H1 (cell line): ENCODE results near the gene SLC24A3. TPM values are rescaled to one million over a fixed set of nuclear protein-coding genes. Genes with fewer than 3 reads are reported as not detected.

Experiments
- CTCF ChIA-PET: fragments of 300-600 bp; sonication (Branson Sonifier 250); formaldehyde crosslinking; loops from one replicate; lab custom pipeline; 2021; ENCODE audit not compliant: partially characterized antibody; lab: Charles Lee
- POLR2A ChIA-PET: fragments of 300-600 bp; sonication (Branson Sonifier 250); formaldehyde crosslinking; loops from one replicate; lab custom pipeline; 2021; ENCODE audit warnings: inconsistent platforms; ENCODE audit not compliant: partially characterized antibody; lab: Charles Lee
- DNase-seq, 2 experiments: peaks; one replicate each; pipeline versions ENCODE4 v3.0.0 to v3.0.0-alpha.2; 2010 to 2022; ENCODE audit warnings: low spot score in 2 of 2, low read depth in 1 of 2, mixed read lengths in 1 of 2
- FAIRE-seq: peaks from 2 replicates; lab custom pipeline; 2011; peaks lifted over from hg19 to GRCh38; lab: Jason Lieb, UNC
- H2AFZ ChIP-seq: 2 replicates; pipeline ENCODE4 v1.8.1; 2012; ENCODE audit warnings: low read length, inconsistent platforms
- H2AK5ac ChIP-seq: 2 replicates; pipeline ENCODE4 v1.6.1; 2013; ENCODE audit warnings: low read depth, low read length
- H2BK120ac ChIP-seq: replicated peaks from 2 replicates; pipeline ENCODE3; 2013; ENCODE audit warnings: low read depth, low read length, inconsistent platforms
- H2BK12ac ChIP-seq: 2 replicates; pipeline ENCODE4 v1.6.1; 2013; ENCODE audit warnings: low read depth, low read length
- H2BK15ac ChIP-seq: 2 replicates; pipeline ENCODE4 v1.6.1; 2013; ENCODE audit warnings: low read length
- H2BK20ac ChIP-seq: 2 replicates; pipeline ENCODE4 v1.6.1; 2013; ENCODE audit warnings: low read length
- H2BK5ac ChIP-seq: 2 replicates; pipeline ENCODE4 v1.6.1; 2013; ENCODE audit warnings: low read depth, low read length
- H3K14ac ChIP-seq: 2 replicates; pipeline ENCODE4 v1.6.1; 2013; ENCODE audit warnings: inconsistent platforms; ENCODE audit not compliant: insufficient read length
- H3K18ac ChIP-seq: 2 replicates; pipeline ENCODE4 v1.6.1; 2013; ENCODE audit warnings: low read length; ENCODE audit errors: extremely low read depth
- H3K23ac ChIP-seq: 2 replicates; pipeline ENCODE4 v1.6.1; 2013; ENCODE audit warnings: inconsistent platforms; ENCODE audit not compliant: insufficient read length
- H3K23me2 ChIP-seq: 2 replicates; pipeline ENCODE4 v1.6.1; 2013; ENCODE audit warnings: low read depth, low read length
- H3K27ac ChIP-seq: 2 replicates; pipeline ENCODE4 v1.6.1; 2011; ENCODE audit warnings: low read depth, low read length, inconsistent platforms
- H3K27me3 ChIP-seq, 4 experiments: replicated peaks in 1 of 4; 1 replicate in 1 of 4; 2 replicates in 3 of 4; pipeline versions ENCODE4 v1.6.1 to v1.8.1; 2011 to 2013; ENCODE audit warnings: low read length in 3 of 4, mild to moderate bottlenecking in 3 of 4, inconsistent platforms in 2 of 4, mixed read lengths in 2 of 4, moderate library complexity in 1 of 4; ENCODE audit not compliant: control insufficient read depth in 3 of 4, insufficient read depth in 3 of 4; ENCODE audit errors: extremely low read depth in 1 of 4
- H3K36me3 ChIP-seq, 4 experiments: 2 replicates each; pipeline versions ENCODE4 v1.6.1 to v1.8.1; 2011 to 2013; ENCODE audit warnings: mild to moderate bottlenecking in 4 of 4, low read length in 3 of 4, moderate library complexity in 2 of 4, control low read depth in 1 of 4, inconsistent platforms in 1 of 4; ENCODE audit not compliant: insufficient read depth in 4 of 4, control insufficient read depth in 2 of 4
- H3K4ac ChIP-seq: replicated peaks from 2 replicates; pipeline ENCODE3; 2013; ENCODE audit warnings: low read length, low read depth, mixed read lengths, inconsistent platforms; ENCODE audit not compliant: insufficient read length
- H3K4me1 ChIP-seq, 4 experiments: replicated peaks in 1 of 4; 1 replicate in 1 of 4; 2 replicates in 3 of 4; pipeline versions ENCODE4 v1.6.1 to v1.8.1; 2011 to 2013; ENCODE audit warnings: low read length in 3 of 4, inconsistent platforms in 2 of 4, mixed read lengths in 1 of 4; ENCODE audit not compliant: insufficient read depth in 4 of 4, control insufficient read depth in 3 of 4
- H3K4me2 ChIP-seq, 2 experiments: 2 replicates each; pipeline versions ENCODE4 v1.6.1 to v1.8.1; 2011 to 2013; ENCODE audit warnings: low read depth in 2 of 2, low read length in 2 of 2, control low read depth in 1 of 2, inconsistent platforms in 1 of 2, mild to moderate bottlenecking in 1 of 2; ENCODE audit not compliant: insufficient read depth in 1 of 2
- H3K4me3 ChIP-seq, 4 experiments: fragments of 200-600, 300-600 bp in 1 of 4; sonication (generic), shearing (Covaris generic), sonication (Bioruptor Twin) in 1 of 4; 2 replicates each; pipeline versions ENCODE4 v1.5.1 to v1.8.1; 2011 to 2016; ENCODE audit warnings: low read length in 4 of 4, low read depth in 3 of 4, control low read depth in 2 of 4, inconsistent platforms in 2 of 4, mild to moderate bottlenecking in 2 of 4, mixed read lengths in 1 of 4, moderate library complexity in 1 of 4; ENCODE audit not compliant: insufficient read depth in 2 of 4; ENCODE audit errors: extremely low read depth in 1 of 4
- H3K56ac ChIP-seq: replicated peaks from 2 replicates; pipeline ENCODE3; 2013; ENCODE audit warnings: low read depth, mild to moderate bottlenecking, mixed read lengths, low read length, inconsistent platforms; ENCODE audit not compliant: insufficient read length
- H3K79me1 ChIP-seq: 2 replicates; pipeline ENCODE4 v1.6.1; 2013; ENCODE audit warnings: low read depth, low read length, control low read depth
- H3K79me2 ChIP-seq, 2 experiments: 2 replicates each; pipeline versions ENCODE4 v1.6.1 to v1.8.1; 2012 to 2013; ENCODE audit warnings: low read length in 2 of 2, mild to moderate bottlenecking in 2 of 2, inconsistent platforms in 1 of 2; ENCODE audit not compliant: insufficient read depth in 2 of 2, control insufficient read depth in 1 of 2
- H3K9ac ChIP-seq, 4 experiments: replicated peaks in 1 of 4; 1 replicate in 1 of 4; 2 replicates in 3 of 4; pipeline versions ENCODE4 v1.6.1 to v1.8.1; 2011 to 2013; ENCODE audit warnings: low read depth in 3 of 4, low read length in 3 of 4, control low read depth in 2 of 4, mild to moderate bottlenecking in 2 of 4, moderate library complexity in 2 of 4, inconsistent platforms in 1 of 4; ENCODE audit errors: extremely low read depth in 1 of 4
- H3K9me3 ChIP-seq, 2 experiments: 2 replicates each; pipeline versions ENCODE4 v1.6.1 to v1.8.1; 2012 to 2013; ENCODE audit warnings: mild to moderate bottlenecking in 2 of 2, moderate library complexity in 2 of 2, control low read depth in 1 of 2, inconsistent platforms in 1 of 2, low read depth in 1 of 2, low read length in 1 of 2, mixed read lengths in 1 of 2; ENCODE audit not compliant: insufficient read depth in 2 of 2
- H4K20me1 ChIP-seq, 2 experiments: replicated peaks in 1 of 2; 2 replicates each; pipeline versions ENCODE3 to v1.8.1; 2011 to 2013; ENCODE audit warnings: inconsistent platforms in 2 of 2, low read length in 2 of 2, mild to moderate bottlenecking in 1 of 2; ENCODE audit not compliant: insufficient read depth in 2 of 2, control insufficient read depth in 1 of 2
- H4K5ac ChIP-seq: 2 replicates; pipeline ENCODE4 v1.6.1; 2013; ENCODE audit warnings: low read length, low read depth, mixed read lengths, inconsistent platforms; ENCODE audit not compliant: insufficient read length
- H4K8ac ChIP-seq: 2 replicates; pipeline ENCODE4 v1.8.0; 2013; ENCODE audit warnings: mild to moderate bottlenecking, moderate library complexity, low read length, inconsistent platforms; ENCODE audit not compliant: insufficient read depth; ENCODE audit errors: extremely low read depth
- H4K91ac ChIP-seq: replicated peaks from 2 replicates; pipeline ENCODE3; 2013; ENCODE audit warnings: low read length, mixed read lengths, inconsistent platforms; ENCODE audit not compliant: insufficient read length
- ASH2L ChIP-seq: fragments of 200-600, 300-600 bp; sonication (generic); IDR thresholded peaks from one replicate; pipeline ENCODE4 v1.7.1; 2017; ENCODE audit warnings: low read length
- BCL11A ChIP-seq, 2 experiments: IDR thresholded peaks; one replicate each; pipeline ENCODE4 v1.6.1; 2011; ENCODE audit warnings: low read depth in 2 of 2, low read length in 2 of 2, mild to moderate bottlenecking in 2 of 2
- CREB1 ChIP-seq: IDR thresholded peaks from 2 replicates; pipeline ENCODE4 v1.6.1; 2012; ENCODE audit warnings: inconsistent platforms
- GTF2F1 ChIP-seq: IDR thresholded peaks from 2 replicates; pipeline ENCODE4 v1.6.1; 2012; ENCODE audit warnings: low read depth, low read length, improper control_type of control experiment, borderline replicate concordance
- HDAC6 ChIP-seq: IDR thresholded peaks from one replicate; pipeline ENCODE4 v1.7.1; 2012; ENCODE audit warnings: low read depth, mild to moderate bottlenecking, inconsistent platforms, low read length, moderate library complexity
- KDM5A ChIP-seq: fragments of 200-600 bp; IDR thresholded peaks from 2 replicates; pipeline ENCODE4 v1.7.1; 2012; ENCODE audit warnings: mild to moderate bottlenecking, low read length, inconsistent platforms, mixed read lengths
- POLR2AphosphoS5 ChIP-seq: IDR thresholded peaks from 2 replicates; pipeline ENCODE4 v1.6.1; 2011; ENCODE audit warnings: low read depth, low read length
- RBBP5 ChIP-seq: IDR thresholded peaks from 2 replicates; pipeline ENCODE4 v1.7.1; 2012; ENCODE audit warnings: low read depth, mild to moderate bottlenecking, inconsistent platforms, low read length, moderate library complexity, borderline replicate concordance
- SIX5 ChIP-seq: IDR thresholded peaks from 2 replicates; pipeline ENCODE4 v1.6.1; 2011; ENCODE audit warnings: mild to moderate bottlenecking, low read depth, low read length
- SP1 ChIP-seq: IDR thresholded peaks from 2 replicates; pipeline ENCODE4 v1.6.1; 2011; ENCODE audit warnings: low read depth, low read length
- SP4 ChIP-seq: IDR thresholded peaks from 2 replicates; pipeline ENCODE4 v1.6.1; 2012; ENCODE audit warnings: low read length, inconsistent platforms
- TBP ChIP-seq: IDR thresholded peaks from 2 replicates; pipeline ENCODE4 v1.6.1; 2011; ENCODE audit warnings: low read depth, low read length, improper control_type of control experiment
- WGBS, 2 experiments: shearing (Covaris generic) in 1 of 2; methylation state at CpG; one replicate each; pipeline versions ENCODE4 v1.1.6 to v1.1.7; 2013 to 2015; ENCODE audit warnings: low lambda C conversion rate in 2 of 2, mixed read lengths in 2 of 2, inconsistent platforms in 1 of 2, low coverage in 1 of 2, missing lambda C conversion rate in 1 of 2; ENCODE audit not compliant: insufficient replicate concordance in 2 of 2, insufficient coverage in 1 of 2, insufficient read length in 1 of 2; ENCODE audit errors: extremely low coverage in 1 of 2, missing lambda C conversion rate in 1 of 2; 5-methylcytosine and 5-hydroxymethylcytosine counted together
- polyA plus RNA-seq, 7 experiments: library from polyadenylated mRNA; depleted of rRNA in 3 of 7; stranded (reverse) in 5 of 7; unstranded in 2 of 7; fragments of >200 nt in 5 of 7; fragments of 200-250 nt in 2 of 7; gene quantifications; 1 replicate in 5 of 7; 2 replicates in 1 of 7; 4 replicates in 1 of 7; pipeline versions ENCODE4 v1.2.1 to v1.2.3, GENCODE V29; 2011 to 2013; ENCODE audit warnings: missing spikeins in 2 of 7, mixed read lengths in 2 of 7
- total RNA-seq: library from RNA; stranded (reverse); fragmentation: NEBNext Ultra II Directional; extraction: Animal tissue kit (Norgen Biotek cat#: 25700); gene quantifications from 2 replicates; pipeline ENCODE4 v1.2.1, GENCODE V29; 2021

Gene SLC24A3
- total and polyA plus RNA-seq, 2 of the 8 experiments (the other 6 are each of a cell fraction or from before 2014, with no cell fraction given): 4.5 to 6.3 TPM

- no peak for FAIRE-seq
- no peak for DNase-seq
- H3K14ac ChIP-seq: no peak overlapping the region
- H2BK12ac ChIP-seq: no peak overlapping the region
- no peak overlapping the region for H2BK20ac ChIP-seq
- WGBS, 2 experiments: 90% methylated on average over 7 of the region's 7 CpGs; no CpG with 5 or more reads in 1 of the 2 experiments
- H3K56ac ChIP-seq: no peak overlapping the region
- H3K4me1 ChIP-seq: no peaks in the 10 kb centered on the region; a peak in 1 of 7 replicates
- POLR2A ChIA-PET: no interaction called here
- H3K79me1 ChIP-seq: no peaks in the 10 kb centered on the region
- no peaks in the 10 kb centered on the region for H3K23me2 ChIP-seq
- no peak overlapping the region for H2BK15ac ChIP-seq
- CTCF ChIA-PET: interaction anchor here (1.6 kb wide), 1 partner anchor 90 kb away, joined by 3 read pairs; no protein-coding TSS in a partner anchor
- H3K9me3 ChIP-seq: no peaks in the 10 kb centered on the region
- H2AK5ac ChIP-seq: no peak overlapping the region
- no peaks in the 10 kb centered on the region for H4K20me1 ChIP-seq
- H3K9ac ChIP-seq: no peak overlapping the region
- no peak overlapping the region for H4K8ac ChIP-seq
- no peak overlapping the region for H3K18ac ChIP-seq
- no peak overlapping the region for H3K27ac ChIP-seq
- H4K91ac ChIP-seq: no peak overlapping the region
- H2AFZ ChIP-seq: no peak overlapping the region
- H2BK5ac ChIP-seq: no peak overlapping the region
- no peak overlapping the region for H3K4me3 ChIP-seq
- H4K5ac ChIP-seq: no peak overlapping the region
- no peak overlapping the region for H2BK120ac ChIP-seq
- H3K36me3 ChIP-seq: no peaks in the 10 kb centered on the region
- H3K4ac ChIP-seq: no peak overlapping the region
- H3K27me3 ChIP-seq: no peaks in the 10 kb centered on the region
- H3K79me2 ChIP-seq: no peaks in the 10 kb centered on the region
- no peak overlapping the region for H3K23ac ChIP-seq
- H3K4me2 ChIP-seq: no peak overlapping the region
- no peak for TF ChIP-seq TBP
- TF ChIP-seq SIX5: no peak
- TF ChIP-seq ASH2L: no peak
- no peak for TF ChIP-seq RBBP5
- no peak for TF ChIP-seq SP1
- no peak for TF ChIP-seq POLR2AphosphoS5
- no peak for TF ChIP-seq SP4
- TF ChIP-seq CREB1: no peak
- TF ChIP-seq GTF2F1: no peak
- no peak for TF ChIP-seq KDM5A
- TF ChIP-seq HDAC6: no peak
- no peak for TF ChIP-seq BCL11A (IDR thresholded peaks at IDR 0.05; ENCODE audit: low read depth in 2 of 2, low read length in 2 of 2)
Observed at GRCh38 chr20:19493794-19494495, 281.5 kb downstream of the SLC24A3 start.
